K562 (cell line): ENCODE measurements around the gene SPAG16.

Source experiments
- CTCF ChIP-seq, 3 experiments: IDR thresholded peaks in 2 of 3; conservative IDR thresholded peaks in 1 of 3; 2 replicates each; pipeline ENCODE4 v1.5.1; 2011 to 2012; ENCODE audit warnings: low read length in 3 of 3, mild to moderate bottlenecking in 3 of 3, control low read depth in 2 of 3, improper control_type of control experiment in 1 of 3, inconsistent platforms in 1 of 3, low read depth in 1 of 3, mixed read lengths in 1 of 3, moderate library complexity in 1 of 3; ENCODE audit not compliant: insufficient read depth in 2 of 3
- ELF1 ChIP-seq: fragments of 200-800 bp; sonication (Bioruptor generic); IDR thresholded peaks from 2 replicates; pipeline ENCODE4 v1.6.1; 2016; ENCODE audit warnings: missing genetic modification characterization, missing compliant biosample characterization
- FOXM1 ChIP-seq, 2 experiments: fragments of 450-650 bp in 1 of 2; sonication (generic) in 1 of 2; formaldehyde crosslinking in 1 of 2; IDR thresholded peaks; 2 replicates each; pipeline versions ENCODE4 v1.6.1 to v1.9.0; 2017 to 2022; ENCODE audit warnings: low read depth in 2 of 2, mild to moderate bottlenecking in 2 of 2, missing genetic modification reagents in 1 of 2, moderate library complexity in 1 of 2
- JUN ChIP-seq, 2 experiments: sonication (generic) in 1 of 2; formaldehyde crosslinking in 1 of 2; IDR thresholded peaks; 2 replicates each; pipeline versions ENCODE4 v1.6.1 to v1.8.0; 2012 to 2022; ENCODE audit warnings: borderline replicate concordance in 2 of 2, mild to moderate bottlenecking in 2 of 2, improper control_type of control experiment in 1 of 2, low read depth in 1 of 2, low read length in 1 of 2, missing genetic modification reagents in 1 of 2
- POLR2A ChIP-seq: fragments of 450-650 bp; conservative IDR thresholded peaks from 2 replicates; pipeline ENCODE4 v1.6.1; 2016
- SIRT6 ChIP-seq: IDR thresholded peaks from one replicate; pipeline ENCODE4 v1.6.1; 2012; ENCODE audit warnings: low read depth, mild to moderate bottlenecking, control low read depth, inconsistent platforms, low read length, moderate library complexity
- TFAM ChIP-seq: fragments of 250-450 bp; sonication (Bioruptor Pico); conservative IDR thresholded peaks from 2 replicates; pipeline ENCODE4 v1.5.0; 2021; ENCODE audit warnings: mild to moderate bottlenecking, moderate library complexity
- XRCC5 ChIP-seq: fragments of 200-400 bp; formaldehyde crosslinking; IDR thresholded peaks from 2 replicates; pipeline ENCODE4 v1.6.1; 2017; ENCODE audit warnings: low read depth, mild to moderate bottlenecking, low read length
- YY1 ChIP-seq, 3 experiments: IDR thresholded peaks; 2 replicates each; pipeline ENCODE4 v1.6.1; 2011; ENCODE audit warnings: low read length in 2 of 3, mild to moderate bottlenecking in 2 of 3, moderate library complexity in 2 of 3, borderline replicate concordance in 1 of 3, control low read depth in 1 of 3, low read depth in 1 of 3; ENCODE audit not compliant: insufficient read depth in 3 of 3, insufficient replicate concordance in 2 of 3, control insufficient read depth in 1 of 3, insufficient read length in 1 of 3; ENCODE audit errors: extremely low read depth in 1 of 3
- ZBTB1 ChIP-seq: sonication (generic); formaldehyde crosslinking; IDR thresholded peaks from 2 replicates; pipeline ENCODE4 v1.8.1; 2023; ENCODE audit warnings: missing genetic modification reagents, low read depth, mild to moderate bottlenecking, borderline replicate concordance
- ZNF24 ChIP-seq: fragments of 450-650 bp; IDR thresholded peaks from 2 replicates; pipeline ENCODE4 v1.6.1; 2016

GRCh38 chr2:213265679-213266078 is 18.6 kb upstream of the SPAG16 start:
- TF ChIP-seq XRCC5 (no peak), CTCF (IDR thresholded peaks at IDR 0.05 in 2 of 3, conservative IDR thresholded peaks at IDR 0.05 in 1 of 3; ENCODE audit: insufficient read depth in 2 of 3, low read depth in 1 of 3, low read length in 3 of 3) (no peak), ZNF24 (no peak), TFAM (no peak), ZBTB1 (CRISPR knock-in tag) (no peak), FOXM1 (IDR thresholded peaks at IDR 0.05; ENCODE audit: low read depth) (no peak), FOXM1 (CRISPR knock-in tag; IDR thresholded peaks at IDR 0.05; ENCODE audit: low read depth) (no peak), ELF1 (tag) (no peak), POLR2A (no peak), YY1 (IDR thresholded peaks at IDR 0.05; ENCODE audit: borderline replicate concordance in 1 of 3, control insufficient read depth in 1 of 3, extremely low read depth in 1 of 3, insufficient read depth in 3 of 3, insufficient read length in 1 of 3, insufficient replicate concordance in 2 of 3, low read depth in 1 of 3, low read length in 2 of 3) (no peak), SIRT6 (no peak), JUN (IDR thresholded peaks at IDR 0.05; ENCODE audit: borderline replicate concordance, low read depth, low read length) (no peak), JUN (CRISPR knock-in tag; IDR thresholded peaks at IDR 0.05; ENCODE audit: borderline replicate concordance) (no peak)
